ENCODE data around the gene PLA2G6. TPM values are rescaled to one million over a fixed set of nuclear protein-coding genes. Genes with fewer than 3 reads are reported as not detected.

The PLA2G6 gene
- total RNA-seq, 6 experiments from 2014 or later = 8.1 to 32.9 (median 19.8) TPM

GRCh38 chr22:38072322-38073149, 109.1 kb downstream of the PLA2G6 start:
- DNase-seq = peak in 2 of 3 donors; percentile 10 to 39
- intact Hi-C loops (cut with DNase I) = no loop called here

GRCh38 chr22:38071421-38072321, 110.0 kb downstream of the PLA2G6 start:
- TF ChIP-seq POLR2A (IDR thresholded peaks at IDR 0.05) = no peak
- no peak for TF ChIP-seq CTCF (IDR thresholded peaks at IDR 0.05)
- Histone ChIP-seq H3K36me3 (peaks cover 0 to 28% (median 12%) of the 10 kb centered on the region in 4 donors), H3K4me3 (no peak overlapping the region), H3K27me3 (no peaks in the 10 kb centered on the region), H3K27ac (no peak overlapping the region), H3K4me1 (peaks cover 0 to 8% (median 0%) of the 10 kb centered on the region in 4 donors), H3K9me3 (no peaks in the 10 kb centered on the region)
- ATAC-seq (no peak), DNase-seq (peak in 2 of 3 donors; percentile 14 to 43)
- intact Hi-C loops (cut with DNase I) = no loop called here
- WGBS (ENCODE audit: insufficient coverage, low coverage, low lambda C conversion rate, missing lambda C conversion rate) = 100% methylated on average over 2 of the region's 22 CpGs

More at GRCh38 chr22:38072322-38073149, 109.1 kb downstream of the PLA2G6 start:
- Histone ChIP-seq H3K27ac (no peak overlapping the region), H3K4me3 (no peak overlapping the region), H3K36me3 (peaks cover 0 to 21% (median 11%) of the 10 kb centered on the region in 4 donors), H3K27me3 (no peaks in the 10 kb centered on the region), H3K4me1 (peaks cover 0 to 8% (median 0%) of the 10 kb centered on the region in 4 donors), H3K9me3 (no peaks in the 10 kb centered on the region)
- TF ChIP-seq CTCF (IDR thresholded peaks at IDR 0.05) = no peak
- 76% methylated on average over 2 of the region's 25 CpGs for WGBS (ENCODE audit: insufficient coverage, low coverage, low lambda C conversion rate, missing lambda C conversion rate)
- ATAC-seq = no peak

GRCh38 chr22:38070250-38070921, 111.2 kb downstream of the PLA2G6 start:
- no peak overlapping the region for H3K27ac ChIP-seq
- H3K27me3 ChIP-seq = no peaks in the 10 kb centered on the region
- H3K9me3 ChIP-seq = no peaks in the 10 kb centered on the region
- peaks cover 0 to 40% (median 20%) of the 10 kb centered on the region in 4 donors for H3K36me3 ChIP-seq
- TF ChIP-seq POLR2A (IDR thresholded peaks at IDR 0.05) (no peak), CTCF (IDR thresholded peaks at IDR 0.05) (no peak)
- intact Hi-C loops (cut with DNase I) = no loop called here
- H3K4me3 ChIP-seq = no peak overlapping the region
- ATAC-seq (no peak), DNase-seq (peak in 1 of 3 donors; percentile 26)
- H3K4me1 ChIP-seq = peaks cover 0 to 8% (median 0%) of the 10 kb centered on the region in 4 donors
- WGBS (ENCODE audit: insufficient coverage, low coverage, low lambda C conversion rate, missing lambda C conversion rate) = 96% methylated on average over 5 of the region's 11 CpGs
